A549 (cell line): Measurements from ENCODE around the gene NCS1.

Source experiments
- BHLHE40 ChIP-seq: IDR thresholded peaks from 2 replicates; pipeline ENCODE4 v1.6.1; 2012; ENCODE audit warnings: low read depth, low read length, inconsistent platforms
- HDAC2 ChIP-seq: fragments of 200-600 bp; sonication (generic); IDR thresholded peaks from 2 replicates; pipeline ENCODE4 v1.6.1; 2016
- POLR2A ChIP-seq: IDR thresholded peaks from 2 replicates; pipeline ENCODE4 v1.6.1; 2012; ENCODE audit warnings: mild to moderate bottlenecking, low read length
- POLR2AphosphoS2 ChIP-seq: conservative IDR thresholded peaks from 2 replicates; pipeline ENCODE4 v1.6.1; 2012; ENCODE audit warnings: low read length, improper control_type of control experiment, inconsistent platforms
- TF ChIP-seq, protein P1 (sequence below): fragments of >200 bp; sonication (Bioruptor Twin); formaldehyde crosslinking; IDR thresholded peaks from 3 replicates; pipeline ENCODE4 v1.5.1; 2016

DNA sequence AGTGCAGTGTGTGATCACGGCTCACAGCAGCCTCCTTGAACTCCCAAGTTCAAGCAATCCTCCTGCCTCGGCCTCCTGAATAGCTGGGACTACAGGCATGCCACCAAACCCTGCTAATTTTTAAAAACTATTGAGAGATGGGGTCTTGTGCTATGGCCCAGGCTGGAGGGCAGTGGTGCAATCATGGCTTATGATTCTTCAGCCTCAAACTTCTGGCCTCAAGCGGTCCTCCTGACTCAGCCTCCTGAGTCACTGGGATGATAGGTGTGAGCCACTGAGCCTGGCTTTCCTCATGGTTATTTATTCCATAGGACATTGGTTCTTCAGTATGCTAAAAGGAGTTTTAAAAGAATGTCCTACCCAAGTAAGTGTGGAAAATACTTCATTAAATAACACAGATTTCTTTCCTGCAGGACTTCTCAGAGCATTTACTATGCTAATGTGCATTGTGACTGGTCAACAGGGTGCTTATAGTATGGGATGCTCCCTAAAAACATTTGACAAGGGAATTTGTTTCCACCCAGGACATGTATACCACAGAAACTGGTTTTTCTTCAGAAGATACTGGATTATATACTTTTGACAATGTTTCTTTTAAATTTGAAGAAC is 11.2 kb upstream of the NCS1 start:
- no peak for TF ChIP-seq POLR2AphosphoS2
- TF ChIP-seq HDAC2 = no peak
- TF ChIP-seq, protein P1, sequence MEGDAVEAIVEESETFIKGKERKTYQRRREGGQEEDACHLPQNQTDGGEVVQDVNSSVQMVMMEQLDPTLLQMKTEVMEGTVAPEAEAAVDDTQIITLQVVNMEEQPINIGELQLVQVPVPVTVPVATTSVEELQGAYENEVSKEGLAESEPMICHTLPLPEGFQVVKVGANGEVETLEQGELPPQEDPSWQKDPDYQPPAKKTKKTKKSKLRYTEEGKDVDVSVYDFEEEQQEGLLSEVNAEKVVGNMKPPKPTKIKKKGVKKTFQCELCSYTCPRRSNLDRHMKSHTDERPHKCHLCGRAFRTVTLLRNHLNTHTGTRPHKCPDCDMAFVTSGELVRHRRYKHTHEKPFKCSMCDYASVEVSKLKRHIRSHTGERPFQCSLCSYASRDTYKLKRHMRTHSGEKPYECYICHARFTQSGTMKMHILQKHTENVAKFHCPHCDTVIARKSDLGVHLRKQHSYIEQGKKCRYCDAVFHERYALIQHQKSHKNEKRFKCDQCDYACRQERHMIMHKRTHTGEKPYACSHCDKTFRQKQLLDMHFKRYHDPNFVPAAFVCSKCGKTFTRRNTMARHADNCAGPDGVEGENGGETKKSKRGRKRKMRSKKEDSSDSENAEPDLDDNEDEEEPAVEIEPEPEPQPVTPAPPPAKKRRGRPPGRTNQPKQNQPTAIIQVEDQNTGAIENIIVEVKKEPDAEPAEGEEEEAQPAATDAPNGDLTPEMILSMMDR = no peak
- TF ChIP-seq BHLHE40 = no peak
- no peak for TF ChIP-seq POLR2A
